Osteoblast (primary cell): Measurements from ENCODE around the gene DOC2A. TPM values are rescaled to one million over a fixed set of nuclear protein-coding genes. Genes with fewer than 3 reads are reported as not detected.
A peak's percentile ranks its signal among the peaks of the same experiment; 100 is the strongest.
"Not testable (repeated sequence)": the region's sequence is repeated elsewhere in the genome, so short reads cannot be mapped to it uniquely, and the experiment has no call there.

Source experiments
- DNase-seq: peaks from one replicate; pipeline ENCODE4 v3.0.0; 2011; ENCODE audit warnings: low spot score, mixed read lengths; ENCODE audit not compliant: insufficient read length; ENCODE audit errors: missing footprints
- H2AFZ ChIP-seq: 2 replicates; pipeline ENCODE4 v1.6.0; 2011; ENCODE audit warnings: mild to moderate bottlenecking, low read length
- H3K27ac ChIP-seq: 2 replicates; pipeline ENCODE4 v1.5.1; 2011; ENCODE audit warnings: mild to moderate bottlenecking, low read depth, low read length, moderate library complexity
- H3K27me3 ChIP-seq: 2 replicates; pipeline ENCODE4 v1.6.0; 2012; ENCODE audit warnings: mild to moderate bottlenecking, control low read depth, inconsistent platforms, low read length, moderate library complexity; ENCODE audit not compliant: insufficient read depth
- H3K36me3 ChIP-seq: 2 replicates; pipeline ENCODE4 v1.5.1; 2011; ENCODE audit warnings: mild to moderate bottlenecking, low read length, control low read depth, moderate library complexity; ENCODE audit not compliant: insufficient read depth
- H3K4me1 ChIP-seq: 2 replicates; pipeline ENCODE4 v1.5.1; 2011; ENCODE audit warnings: mild to moderate bottlenecking, low read length, control low read depth, moderate library complexity; ENCODE audit not compliant: insufficient read depth
- H3K4me2 ChIP-seq: 2 replicates; pipeline ENCODE4 v1.6.0; 2011; ENCODE audit warnings: mild to moderate bottlenecking, low read length; ENCODE audit not compliant: insufficient read depth
- H3K4me3 ChIP-seq: fragments of 200-600 bp; sonication (generic); 3 replicates; pipeline ENCODE4 v1.5.1; 2012; ENCODE audit warnings: mild to moderate bottlenecking, low read length, inconsistent platforms; ENCODE audit not compliant: insufficient read depth
- H3K79me2 ChIP-seq: 2 replicates; pipeline ENCODE4 v1.6.0; 2012; ENCODE audit warnings: mild to moderate bottlenecking, low read length, control low read depth, inconsistent platforms; ENCODE audit not compliant: insufficient read depth
- H3K9me3 ChIP-seq: 2 replicates; pipeline ENCODE4 v1.5.1; 2011; ENCODE audit warnings: low read depth, low read length, control low read depth
- H4K20me1 ChIP-seq: 2 replicates; pipeline ENCODE4 v1.6.0; 2012; ENCODE audit warnings: mild to moderate bottlenecking, low read length, control low read depth; ENCODE audit not compliant: insufficient read depth
- CTCF ChIP-seq: IDR thresholded peaks from 2 replicates; pipeline ENCODE4 v1.5.1; 2011; ENCODE audit warnings: mild to moderate bottlenecking, low read depth, low read length, moderate library complexity; ENCODE audit errors: extremely low read depth
- total RNA-seq: library from RNA; depleted of rRNA; stranded (reverse); fragments of >200 nt; gene quantifications from 2 replicates; pipeline ENCODE4 v1.2.3, GENCODE V29; 2012

DOC2A gene
- total RNA-seq, 1 donor: not detected

GRCh38 chr16:30049871-30050270 lies 39.0 kb upstream of the DOC2A start:
- H3K4me1 ChIP-seq: peaks cover 23% of the 10 kb centered on the region
- TF ChIP-seq CTCF: no peak
- peak; percentile 29 for DNase-seq
- H3K36me3 ChIP-seq: no peaks in the 10 kb centered on the region
- H3K9me3 ChIP-seq: no peaks in the 10 kb centered on the region
- H3K4me3 ChIP-seq: no peak overlapping the region
- no peak overlapping the region for H3K27ac ChIP-seq
- no peaks in the 10 kb centered on the region for H4K20me1 ChIP-seq
- H2AFZ ChIP-seq: no peak overlapping the region
- H3K79me2 ChIP-seq: peaks cover 10% of the 10 kb centered on the region
- no peaks in the 10 kb centered on the region for H3K27me3 ChIP-seq
- no peak overlapping the region for H3K4me2 ChIP-seq

DNA sequence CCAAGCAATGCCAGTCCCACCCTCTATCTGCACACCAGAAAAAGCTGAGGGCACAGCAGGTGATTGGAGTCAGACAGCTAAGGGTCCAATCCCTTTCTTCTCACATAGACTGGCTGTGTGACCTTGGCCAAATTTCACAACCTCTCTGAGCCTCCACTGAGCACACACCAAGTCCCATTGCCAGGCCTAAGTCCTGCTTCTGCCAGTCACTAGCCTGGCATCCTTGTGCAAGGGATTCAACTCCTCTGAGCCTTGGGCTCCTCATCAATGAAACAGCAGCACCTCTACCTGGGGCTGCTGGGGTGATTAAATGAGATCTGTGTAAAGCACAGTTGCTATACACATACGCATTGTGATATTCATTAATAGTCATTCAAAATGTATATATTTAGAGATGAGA lies 35.8 kb upstream of the DOC2A start:
- H3K79me2 ChIP-seq: no peaks in the 10 kb centered on the region
- no peak for TF ChIP-seq CTCF
- no peaks in the 10 kb centered on the region for H3K36me3 ChIP-seq
- no peak overlapping the region for H3K4me2 ChIP-seq
- peak; percentile 32 for DNase-seq
- no peaks in the 10 kb centered on the region for H3K9me3 ChIP-seq
- no peaks in the 10 kb centered on the region for H4K20me1 ChIP-seq
- no peak overlapping the region for H2AFZ ChIP-seq
- no peaks in the 10 kb centered on the region for H3K27me3 ChIP-seq
- H3K27ac ChIP-seq: no peak overlapping the region
- H3K4me3 ChIP-seq: no peak overlapping the region
- H3K4me1 ChIP-seq: peaks cover 5% of the 10 kb centered on the region

- H3K27me3 ChIP-seq: no peaks in the 10 kb centered on the region
- H3K79me2 ChIP-seq: no peaks in the 10 kb centered on the region
- no peak overlapping the region for H3K4me3 ChIP-seq
- H2AFZ ChIP-seq: no peak overlapping the region
- peaks cover under 1% of the 10 kb centered on the region for H3K4me1 ChIP-seq
- TF ChIP-seq CTCF: no peak
- H3K4me2 ChIP-seq: no peak overlapping the region
- H3K27ac ChIP-seq: no peak overlapping the region
- H3K9me3 ChIP-seq: no peaks in the 10 kb centered on the region
- H4K20me1 ChIP-seq: no peaks in the 10 kb centered on the region
- no peaks in the 10 kb centered on the region for H3K36me3 ChIP-seq
- no peak for DNase-seq
These were observed 35.4 kb upstream of the DOC2A start for GRCh38 chr16:30046178-30046577.

- no peaks in the 10 kb centered on the region for H3K27me3 ChIP-seq
- H4K20me1 ChIP-seq: no peaks in the 10 kb centered on the region
- no peak overlapping the region for H3K4me3 ChIP-seq
- H3K79me2 ChIP-seq: no peaks in the 10 kb centered on the region
- no peaks in the 10 kb centered on the region for H3K4me1 ChIP-seq
- no peak overlapping the region for H2AFZ ChIP-seq
- no peaks in the 10 kb centered on the region for H3K36me3 ChIP-seq
- H3K27ac ChIP-seq: no peak overlapping the region
- no peak overlapping the region for H3K4me2 ChIP-seq
- DNase-seq: peak; percentile 59
- TF ChIP-seq CTCF: peak; percentile 51
- no peaks in the 10 kb centered on the region for H3K9me3 ChIP-seq
These were observed 31.0 kb upstream of the DOC2A start for GRCh38 chr16:30041841-30042240.

GRCh38 chr16:30040690-30041089 lies 29.9 kb upstream of the DOC2A start:
- not testable (repeated sequence) for H3K27me3 ChIP-seq, H3K79me2 ChIP-seq

More at GRCh38 chr16:30040690-30041089, 29.9 kb upstream of the DOC2A start:
- not testable (repeated sequence) for H2AFZ ChIP-seq, H3K27ac ChIP-seq, H3K4me3 ChIP-seq, H4K20me1 ChIP-seq, H3K36me3 ChIP-seq, H3K9me3 ChIP-seq, H3K4me1 ChIP-seq, DNase-seq, H3K4me2 ChIP-seq
